KMS-11 (cell line): ENCODE measurements around the gene SFXN1.

Experiments
- H2AFZ ChIP-seq: fragments of 200-600 bp; sonication (generic); 2 replicates; pipeline ENCODE4 v1.6.1; 2016; ENCODE audit warnings: antibody characterized with exemption, mixed run types, low read depth
- H3K27ac ChIP-seq: fragments of 200-600 bp; sonication (generic); 2 replicates; pipeline ENCODE4 v1.6.1; 2016; ENCODE audit warnings: mild to moderate bottlenecking, mixed run types
- H3K27me3 ChIP-seq: fragments of 200-600 bp; sonication (generic); 2 replicates; pipeline ENCODE4 v1.6.1; 2017; ENCODE audit warnings: mild to moderate bottlenecking, low read depth, mixed run types, moderate library complexity; ENCODE audit not compliant: insufficient read depth
- H3K36me3 ChIP-seq: fragments of 200-600 bp; sonication (generic); 2 replicates; pipeline ENCODE4 v1.6.1; 2017; ENCODE audit warnings: mild to moderate bottlenecking, mixed run types; ENCODE audit not compliant: insufficient read depth
- H3K4me1 ChIP-seq: fragments of 200-600 bp; sonication (generic); 2 replicates; pipeline ENCODE4 v1.6.1; 2016; ENCODE audit warnings: mild to moderate bottlenecking, low read depth, mixed run types; ENCODE audit not compliant: poor library complexity, severe bottlenecking
- H3K4me2 ChIP-seq: fragments of 200-600 bp; sonication (generic); 2 replicates; pipeline ENCODE4 v1.7.0; 2016; ENCODE audit warnings: mild to moderate bottlenecking, mixed run types
- H3K4me3 ChIP-seq: fragments of 200-600 bp; sonication (generic); IDR thresholded peaks from 2 replicates; pipeline ENCODE4 v1.6.1; 2017; ENCODE audit warnings: low read depth, low read length, mixed read lengths; ENCODE audit not compliant: insufficient read depth
- H3K79me2 ChIP-seq: fragments of 200-600 bp; sonication (generic); 2 replicates; pipeline ENCODE4 v1.6.1; 2016; ENCODE audit warnings: low read depth, mixed run types; ENCODE audit not compliant: insufficient read depth
- H3K9ac ChIP-seq: fragments of 200-600 bp; sonication (generic); 2 replicates; pipeline ENCODE4 v1.6.1; 2016; ENCODE audit warnings: mild to moderate bottlenecking, mixed run types
- H4K20me1 ChIP-seq: fragments of 200-600 bp; sonication (generic); 2 replicates; pipeline ENCODE4 v1.6.1; 2016; ENCODE audit warnings: mild to moderate bottlenecking, mixed run types; ENCODE audit not compliant: insufficient read depth
- TF ChIP-seq, protein P1 (sequence below): fragments of 200-600 bp; sonication (generic); conservative IDR thresholded peaks from 2 replicates; pipeline ENCODE4 v1.6.1; 2017; ENCODE audit warnings: low read depth, mild to moderate bottlenecking, antibody characterized with exemption, low read length, moderate library complexity, mixed read lengths

Gene SFXN1

DNA sequence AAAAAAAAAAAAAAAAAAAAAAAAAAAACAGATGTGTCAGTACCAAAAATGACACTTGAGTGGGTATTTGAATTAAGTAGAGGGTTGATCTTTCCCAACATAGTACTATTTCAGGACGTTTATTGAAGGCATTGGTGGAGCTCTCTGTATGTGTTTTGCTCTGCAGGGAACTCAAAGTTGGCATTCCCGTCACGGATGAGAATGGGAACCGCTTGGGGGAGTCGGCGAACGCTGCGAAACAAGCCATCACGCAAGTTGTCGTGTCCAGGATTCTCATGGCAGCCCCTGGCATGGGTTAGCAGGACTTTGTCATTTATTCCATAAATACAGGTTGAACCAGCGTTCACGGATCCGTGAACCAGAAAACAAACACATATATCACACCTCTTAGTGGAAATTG lies 34.9 kb downstream of the SFXN1 start:
- H3K79me2 ChIP-seq, result no peaks in the 10 kb centered on the region
- no peaks in the 10 kb centered on the region for H3K4me1 ChIP-seq
- H3K4me3 ChIP-seq, result no peak overlapping the region
- no peak overlapping the region for H3K9ac ChIP-seq
- TF ChIP-seq, protein P1, sequence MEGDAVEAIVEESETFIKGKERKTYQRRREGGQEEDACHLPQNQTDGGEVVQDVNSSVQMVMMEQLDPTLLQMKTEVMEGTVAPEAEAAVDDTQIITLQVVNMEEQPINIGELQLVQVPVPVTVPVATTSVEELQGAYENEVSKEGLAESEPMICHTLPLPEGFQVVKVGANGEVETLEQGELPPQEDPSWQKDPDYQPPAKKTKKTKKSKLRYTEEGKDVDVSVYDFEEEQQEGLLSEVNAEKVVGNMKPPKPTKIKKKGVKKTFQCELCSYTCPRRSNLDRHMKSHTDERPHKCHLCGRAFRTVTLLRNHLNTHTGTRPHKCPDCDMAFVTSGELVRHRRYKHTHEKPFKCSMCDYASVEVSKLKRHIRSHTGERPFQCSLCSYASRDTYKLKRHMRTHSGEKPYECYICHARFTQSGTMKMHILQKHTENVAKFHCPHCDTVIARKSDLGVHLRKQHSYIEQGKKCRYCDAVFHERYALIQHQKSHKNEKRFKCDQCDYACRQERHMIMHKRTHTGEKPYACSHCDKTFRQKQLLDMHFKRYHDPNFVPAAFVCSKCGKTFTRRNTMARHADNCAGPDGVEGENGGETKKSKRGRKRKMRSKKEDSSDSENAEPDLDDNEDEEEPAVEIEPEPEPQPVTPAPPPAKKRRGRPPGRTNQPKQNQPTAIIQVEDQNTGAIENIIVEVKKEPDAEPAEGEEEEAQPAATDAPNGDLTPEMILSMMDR, result no peak
- no peak overlapping the region for H2AFZ ChIP-seq
- H4K20me1 ChIP-seq, result no peaks in the 10 kb centered on the region
- no peak overlapping the region for H3K4me2 ChIP-seq
- no peaks in the 10 kb centered on the region for H3K27me3 ChIP-seq
- H3K36me3 ChIP-seq, result no peaks in the 10 kb centered on the region
- no peak overlapping the region for H3K27ac ChIP-seq

DNA sequence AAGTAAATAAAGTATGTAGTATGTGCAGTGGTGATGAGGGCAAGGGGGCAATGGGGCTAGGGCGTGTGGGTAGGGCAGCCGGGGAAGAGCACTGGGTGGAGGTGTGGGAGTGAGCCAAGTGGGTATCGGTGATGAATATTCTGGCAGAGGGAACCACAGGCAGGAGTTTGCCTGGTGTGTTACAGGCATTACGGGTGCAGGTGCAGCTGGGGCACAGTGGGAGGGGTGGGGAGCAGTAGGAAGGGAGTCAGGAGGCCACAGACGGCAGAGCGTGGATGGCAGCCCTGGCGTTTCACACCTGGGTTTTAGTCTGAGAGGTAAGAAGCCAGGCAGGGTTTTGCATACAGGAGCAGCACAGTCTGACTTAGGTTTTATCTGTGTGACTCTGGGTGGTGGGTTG lies 35.4 kb downstream of the SFXN1 start:
- H3K4me1 ChIP-seq, result no peaks in the 10 kb centered on the region
- H2AFZ ChIP-seq, result no peak overlapping the region
- H3K9ac ChIP-seq, result no peak overlapping the region
- no peaks in the 10 kb centered on the region for H4K20me1 ChIP-seq
- TF ChIP-seq, protein P1, result no peak
- H3K27ac ChIP-seq, result no peak overlapping the region
- H3K4me2 ChIP-seq, result no peak overlapping the region
- no peaks in the 10 kb centered on the region for H3K79me2 ChIP-seq
- H3K4me3 ChIP-seq, result no peak overlapping the region
- H3K27me3 ChIP-seq, result no peaks in the 10 kb centered on the region
- no peaks in the 10 kb centered on the region for H3K36me3 ChIP-seq

DNA sequence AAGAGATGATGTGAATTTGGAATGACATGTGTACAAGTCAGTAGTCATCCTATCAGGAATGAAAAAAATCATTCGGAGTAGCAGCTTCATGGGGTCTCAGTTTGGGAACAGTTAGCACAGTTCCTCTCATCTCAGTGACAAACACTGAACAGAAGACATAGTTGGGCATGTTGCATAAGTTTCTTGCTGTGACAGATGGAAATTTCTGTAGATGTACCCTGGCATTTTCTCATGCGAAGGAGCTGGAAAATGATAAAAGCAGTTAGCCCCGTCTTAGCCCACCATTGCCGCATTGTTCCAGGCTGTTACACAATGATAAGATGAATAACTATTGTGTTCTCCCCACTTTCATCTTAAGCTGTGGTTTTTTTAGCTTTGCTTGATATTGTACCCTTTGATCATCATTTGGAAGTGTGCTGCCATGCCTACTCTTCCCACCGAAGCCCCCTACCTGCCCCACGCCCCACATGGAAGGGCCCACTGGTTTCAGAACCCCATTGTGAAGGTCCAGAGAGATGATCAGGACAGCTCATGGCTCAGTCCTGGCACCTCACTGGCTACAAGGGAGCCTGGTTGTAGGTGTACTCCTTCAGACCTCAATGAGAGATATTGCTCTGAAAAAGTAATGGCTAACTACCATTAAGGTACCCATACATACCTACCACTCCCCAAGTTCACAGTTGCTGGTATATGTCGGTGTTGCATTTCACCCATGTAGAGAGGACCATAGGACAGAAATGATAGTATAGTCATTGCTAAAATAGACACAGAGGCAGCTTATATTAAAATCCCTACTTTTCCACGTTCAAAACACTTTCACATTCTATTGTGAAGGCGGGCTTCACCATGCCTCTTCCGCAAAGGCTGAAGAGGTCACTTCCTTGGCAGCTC lies 38.8 kb downstream of the SFXN1 start:
- no peaks in the 10 kb centered on the region for H3K27me3 ChIP-seq
- H2AFZ ChIP-seq, result no peak overlapping the region
- TF ChIP-seq, protein P1, result no peak
- H3K9ac ChIP-seq, result no peak overlapping the region
- H3K36me3 ChIP-seq, result no peaks in the 10 kb centered on the region
- H4K20me1 ChIP-seq, result no peaks in the 10 kb centered on the region
- no peak overlapping the region for H3K27ac ChIP-seq
- H3K4me1 ChIP-seq, result no peaks in the 10 kb centered on the region
- no peak overlapping the region for H3K4me3 ChIP-seq
- H3K79me2 ChIP-seq, result no peaks in the 10 kb centered on the region
- H3K4me2 ChIP-seq, result no peak overlapping the region

DNA sequence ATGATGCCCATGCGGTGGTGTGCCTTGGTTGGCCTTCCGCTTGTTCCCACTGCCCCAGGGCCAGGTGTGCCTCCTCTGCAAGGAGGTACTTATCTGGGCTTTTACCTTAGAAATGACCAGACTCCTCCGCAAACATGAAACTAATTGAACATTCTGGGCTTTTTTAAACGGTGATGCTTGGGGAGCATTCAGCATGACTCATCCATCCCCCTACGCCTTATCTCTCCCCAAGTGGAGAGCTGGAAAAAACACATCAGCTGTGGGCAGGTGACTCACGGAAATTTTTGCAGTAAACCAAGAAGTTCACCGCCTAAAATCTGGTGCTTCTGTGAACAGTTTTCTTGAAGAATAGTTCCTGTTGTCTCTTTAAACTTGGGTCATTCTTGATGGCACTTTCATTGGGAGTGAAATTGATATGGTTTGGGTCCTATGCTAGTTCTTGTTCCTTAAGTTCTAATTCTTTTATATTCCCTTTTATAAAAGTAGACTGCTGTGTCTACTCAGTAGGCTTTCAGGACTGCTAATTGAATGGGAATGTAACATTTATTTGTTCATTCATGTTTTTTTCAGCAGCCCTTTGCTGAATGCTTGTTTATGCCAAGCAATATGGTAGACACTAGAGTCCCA lies 39.6 kb downstream of the SFXN1 start:
- TF ChIP-seq, protein P1, result no peak
- no peak overlapping the region for H3K9ac ChIP-seq
- no peaks in the 10 kb centered on the region for H3K27me3 ChIP-seq
- no peak overlapping the region for H3K4me3 ChIP-seq
- H3K79me2 ChIP-seq, result no peaks in the 10 kb centered on the region
- no peaks in the 10 kb centered on the region for H4K20me1 ChIP-seq
- H2AFZ ChIP-seq, result no peak overlapping the region
- H3K4me2 ChIP-seq, result no peak overlapping the region
- no peak overlapping the region for H3K27ac ChIP-seq
- no peaks in the 10 kb centered on the region for H3K4me1 ChIP-seq
- no peaks in the 10 kb centered on the region for H3K36me3 ChIP-seq
